OCI-LY7 (cell line): ENCODE results near the gene PLEKHA5. TPM values are rescaled to one million over a fixed set of nuclear protein-coding genes. Genes with fewer than 3 reads are reported as not detected.

Experiments
- BruUV-seq: library from RNA; stranded (reverse); fragments of 400-500 nt; replicated peaks from 2 replicates; lab custom pipeline; 2021; lab: Mats Ljungman, UMichigan
- CTCF ChIA-PET: fragments of 300-600 bp; sonication (Branson Sonifier 250); formaldehyde crosslinking; loops from one replicate; lab custom pipeline; 2022; ENCODE audit warnings: antibody characterized with exemption; ENCODE audit not compliant: unreplicated experiment; lab: Charles Lee
- POLR2A ChIA-PET: fragments of 300-600 bp; sonication (Branson Sonifier 250); formaldehyde crosslinking; loops from one replicate; lab custom pipeline; 2022; ENCODE audit warnings: antibody characterized with exemption; lab: Charles Lee
- DNase-seq: peaks from one replicate; pipeline ENCODE4 v3.0.0-alpha.2; 2015; ENCODE audit warnings: low spot score
- H2AFZ ChIP-seq: fragments of 200-600 bp; sonication (generic), shearing (Covaris generic); 2 replicates; pipeline ENCODE4 v1.6.1; 2014; ENCODE audit warnings: mild to moderate bottlenecking, antibody characterized with exemption, low read length, moderate library complexity
- H3K27ac ChIP-seq: fragments of 200-600 bp; sonication (generic); 2 replicates; pipeline ENCODE4 v1.5.1; 2014; ENCODE audit warnings: mixed run types, low read depth, mild to moderate bottlenecking, moderate library complexity, low read length, inconsistent platforms; ENCODE audit not compliant: poor library complexity, severe bottlenecking
- H3K36me3 ChIP-seq: fragments of 200-600 bp; sonication (generic); 2 replicates; pipeline ENCODE4 v1.6.1; 2014; ENCODE audit warnings: mild to moderate bottlenecking, antibody characterized with exemption, low read length, moderate library complexity, mixed read lengths; ENCODE audit not compliant: insufficient read depth
- H3K4me1 ChIP-seq: fragments of 200-600 bp; sonication (generic); 2 replicates; pipeline ENCODE4 v1.5.1; 2014; ENCODE audit warnings: mild to moderate bottlenecking, low read length; ENCODE audit not compliant: insufficient read depth, poor library complexity, severe bottlenecking
- H3K4me2 ChIP-seq: fragments of 200-600 bp; sonication (generic); 2 replicates; pipeline ENCODE4 v1.6.1; 2014; ENCODE audit warnings: mild to moderate bottlenecking, low read length
- H3K4me3 ChIP-seq: fragments of 200-600 bp; sonication (generic); 2 replicates; pipeline ENCODE4 v1.5.1; 2014; ENCODE audit warnings: mild to moderate bottlenecking, low read depth, low read length; ENCODE audit not compliant: poor library complexity, severe bottlenecking
- H3K79me2 ChIP-seq: fragments of 200-600 bp; sonication (generic); 2 replicates; pipeline ENCODE4 v1.6.1; 2016; ENCODE audit warnings: low read depth, mild to moderate bottlenecking, low read length, moderate library complexity, mixed read lengths; ENCODE audit not compliant: insufficient read depth
- H3K9me2 ChIP-seq: fragments of 200-600 bp; sonication (generic); 2 replicates; pipeline ENCODE4 v1.6.1; 2016; ENCODE audit warnings: mild to moderate bottlenecking, low read length, mixed read lengths; ENCODE audit not compliant: insufficient read depth
- H3K9me3 ChIP-seq: fragments of 200-600 bp; sonication (generic); 2 replicates; pipeline ENCODE4 v1.6.1; 2014; ENCODE audit warnings: mild to moderate bottlenecking, mixed run types, low read length, mixed read lengths
- H4K20me1 ChIP-seq: fragments of 200-600 bp; sonication (generic); 2 replicates; pipeline ENCODE4 v1.6.1; 2014; ENCODE audit warnings: mild to moderate bottlenecking, antibody characterized with exemption, low read length, moderate library complexity, mixed read lengths; ENCODE audit not compliant: insufficient read depth
- CTCF ChIP-seq: fragments of 200-600 bp; sonication (generic); conservative IDR thresholded peaks from 2 replicates; pipeline ENCODE4 v1.5.1; 2014; ENCODE audit warnings: mild to moderate bottlenecking, antibody characterized with exemption, low read length, moderate library complexity, mixed read lengths
- EZH2phosphoT487 ChIP-seq: fragments of 200-600 bp; sonication (generic); IDR thresholded peaks from 2 replicates; pipeline ENCODE4 v1.6.1; 2018; ENCODE audit warnings: low read depth, borderline replicate concordance, mild to moderate bottlenecking, mixed run types, antibody characterized with exemption, low read length, moderate library complexity, mixed read lengths
- intact Hi-C: fragments of 100-400 bp; cut with micrococcal nuclease; formaldehyde crosslinking; loops from one replicate; pipeline ENCODE4 v1.10.0; 2022; ENCODE audit not compliant: unreplicated experiment
- total RNA-seq, 2 experiments: library from RNA; depleted of rRNA in 1 of 2; stranded (reverse); fragments of >200 nt in 1 of 2; shearing (Covaris generic) in 1 of 2; gene quantifications; 2 replicates each; pipeline ENCODE4 v1.2.3, GENCODE V29; 2014 to 2022

PLEKHA5 gene
- total RNA-seq, 2 experiments from 2014 or later = 2.7 TPM; not detected in 1

- ChIA-PET POLR2A (interaction anchor here (1.3 kb wide), 1 partner anchor 8 kb away, joined by 3 read pairs; no protein-coding TSS in a partner anchor), CTCF (no interaction called here)
- H3K9me3 ChIP-seq = no peaks in the 10 kb centered on the region
- no peaks in the 10 kb centered on the region for H4K20me1 ChIP-seq
- no peaks in the 10 kb centered on the region for H3K4me1 ChIP-seq
- intact Hi-C loops = no loop called here
- no peaks in the 10 kb centered on the region for H3K9me2 ChIP-seq
- no peak overlapping the region for H3K4me2 ChIP-seq
- TF ChIP-seq CTCF = no peak
- no peak for TF ChIP-seq EZH2phosphoT487
- H2AFZ ChIP-seq = no peak overlapping the region
- no peak for DNase-seq
- H3K79me2 ChIP-seq = no peaks in the 10 kb centered on the region
- no peaks in the 10 kb centered on the region for H3K36me3 ChIP-seq
- no peak overlapping the region for H3K27ac ChIP-seq
- no peak overlapping the region for H3K4me3 ChIP-seq
- BruUV-seq = no TSS peak
Observed at GRCh38 chr12:19128485-19128884, 1.0 kb upstream of the PLEKHA5 start.

GRCh38 chr12:19129122-19129485 is 429 bp upstream of the PLEKHA5 start:
- intact Hi-C loops = no loop called here
- POLR2A ChIA-PET = interaction anchor here (1.3 kb wide), 1 partner anchor 9 kb away, joined by 3 read pairs; no protein-coding TSS in a partner anchor

More at GRCh38 chr12:19129122-19129485, 429 bp upstream of the PLEKHA5 start:
- Histone ChIP-seq H3K4me2 (no peak overlapping the region), H3K4me3 (no peak overlapping the region), H3K9me2 (no peaks in the 10 kb centered on the region), H3K4me1 (no peaks in the 10 kb centered on the region), H3K9me3 (no peaks in the 10 kb centered on the region), H3K79me2 (no peaks in the 10 kb centered on the region), H3K27ac (no peak overlapping the region), H4K20me1 (no peaks in the 10 kb centered on the region), H3K36me3 (no peaks in the 10 kb centered on the region), H2AFZ (no peak overlapping the region)
- CTCF ChIA-PET = no interaction called here
- no TSS peak for BruUV-seq
- TF ChIP-seq CTCF (no peak), EZH2phosphoT487 (no peak)
- no peak for DNase-seq
